Esophagus muscularis mucosa (tissue), 4 donors: ENCODE results near the gene ERC2. TPM values are rescaled to one million over a fixed set of nuclear protein-coding genes. Genes with fewer than 3 reads are reported as not detected.

Experiments used
- DNase-seq: peaks from one replicate; pipeline ENCODE4 v3.0.0-alpha.2; 2017; ENCODE audit errors: extremely low spot score
- H3K27ac ChIP-seq, 4 donors: fragments of 200-600 bp; sonication (generic); replicated peaks in 1 of 4; 1 replicate in 3 of 4; 2 replicates in 1 of 4; pipeline ENCODE4 v1.5.1; 2016 to 2019; ENCODE audit warnings: mild to moderate bottlenecking in 1 of 4
- H3K27me3 ChIP-seq, 4 donors: fragments of 200-600 bp; sonication (generic); one replicate each; pipeline versions ENCODE4 v1.5.1 to v1.6.0; 2016 to 2019
- H3K36me3 ChIP-seq, 4 donors: fragments of 200-600 bp; sonication (generic); one replicate each; pipeline ENCODE4 v1.5.1; 2016 to 2019
- H3K4me1 ChIP-seq, 4 donors: fragments of 200-600 bp; sonication (generic); one replicate each; pipeline ENCODE4 v1.5.1; 2016 to 2019
- H3K4me3 ChIP-seq, 4 donors: fragments of 200-600 bp; sonication (generic); 1 replicate in 2 of 4; 2 replicates in 2 of 4; pipeline ENCODE4 v1.5.1; 2016 to 2019; ENCODE audit warnings: mild to moderate bottlenecking in 4 of 4, moderate library complexity in 1 of 4
- H3K9me3 ChIP-seq, 4 donors: fragments of 200-600 bp; sonication (generic); 1 replicate in 3 of 4; 2 replicates in 1 of 4; pipeline ENCODE4 v1.5.1; 2016 to 2019
- EP300 ChIP-seq: sonication (generic); formaldehyde crosslinking; IDR thresholded peaks from one replicate; pipeline ENCODE4 v1.6.1; 2017; ENCODE audit warnings: antibody characterized with exemption
- POLR2A ChIP-seq: fragments of 450-650 bp; IDR thresholded peaks from one replicate; pipeline ENCODE4 v1.6.1; 2017; ENCODE audit warnings: antibody characterized with exemption, moderate library complexity, mild to moderate bottlenecking, low read depth
- POLR2AphosphoS5 ChIP-seq, 2 donors: sonication (generic); formaldehyde crosslinking; IDR thresholded peaks; one replicate each; pipeline ENCODE4 v1.6.1; 2017; ENCODE audit warnings: antibody characterized with exemption in 2 of 2
- WGBS: methylation state at CpG from one replicate; pipeline ENCODE4 v1.1.5; 2018; 5-methylcytosine and 5-hydroxymethylcytosine counted together
- intact Hi-C: fragments of 100-400 bp; cut with DNase I; formaldehyde crosslinking; loops from one replicate; pipeline ENCODE4 v1.15.1; 2023
- total RNA-seq, 4 donors: library from RNA; depleted of rRNA; stranded (reverse); fragments of >200 nt; gene quantifications; one replicate each; pipeline versions ENCODE4 v1.1.0 to v1.2.1, GENCODE V29; 2016
- TF ChIP-seq, protein P1 (sequence below), 3 experiments: fragments of 200-600 bp in 2 of 3; fragments of 450-650 bp in 1 of 3; sonication (generic) in 2 of 3; IDR thresholded peaks; one replicate each; pipeline ENCODE4 v1.5.1; 2017 to 2019; ENCODE audit warnings: antibody characterized with exemption in 3 of 3, mild to moderate bottlenecking in 2 of 3, moderate library complexity in 1 of 3

ERC2 gene
- total RNA-seq, 4 donors from 2014 or later, result 0.42 to 2.0 (median 1.5) TPM

DNA sequence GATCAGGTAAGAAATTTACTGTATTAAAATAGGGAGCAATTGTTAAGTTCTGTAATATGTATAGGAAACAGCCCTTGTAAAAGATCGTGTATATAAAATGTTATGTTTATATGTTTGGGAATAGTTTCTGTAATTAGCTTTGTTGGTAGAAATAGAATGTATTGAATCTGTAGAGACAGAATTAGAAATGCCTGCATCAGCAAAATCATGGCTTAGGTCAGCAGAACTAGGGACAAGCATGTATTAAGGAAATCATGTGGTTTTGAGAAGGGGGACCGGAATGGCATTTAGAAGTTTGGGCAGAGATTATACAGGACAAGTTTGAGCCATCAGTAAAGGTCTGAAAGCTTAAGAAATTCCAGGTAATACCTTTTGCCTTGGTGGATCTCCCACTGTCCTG, 177.9 kb downstream of the ERC2 start:
- no peak for DNase-seq
- no peaks in the 10 kb centered on the region for H3K36me3 ChIP-seq
- H3K9me3 ChIP-seq, result no peaks in the 10 kb centered on the region
- TF ChIP-seq POLR2AphosphoS5 (IDR thresholded peaks at IDR 0.05), result no peak
- TF ChIP-seq POLR2A, result no peak
- TF ChIP-seq, protein P1, sequence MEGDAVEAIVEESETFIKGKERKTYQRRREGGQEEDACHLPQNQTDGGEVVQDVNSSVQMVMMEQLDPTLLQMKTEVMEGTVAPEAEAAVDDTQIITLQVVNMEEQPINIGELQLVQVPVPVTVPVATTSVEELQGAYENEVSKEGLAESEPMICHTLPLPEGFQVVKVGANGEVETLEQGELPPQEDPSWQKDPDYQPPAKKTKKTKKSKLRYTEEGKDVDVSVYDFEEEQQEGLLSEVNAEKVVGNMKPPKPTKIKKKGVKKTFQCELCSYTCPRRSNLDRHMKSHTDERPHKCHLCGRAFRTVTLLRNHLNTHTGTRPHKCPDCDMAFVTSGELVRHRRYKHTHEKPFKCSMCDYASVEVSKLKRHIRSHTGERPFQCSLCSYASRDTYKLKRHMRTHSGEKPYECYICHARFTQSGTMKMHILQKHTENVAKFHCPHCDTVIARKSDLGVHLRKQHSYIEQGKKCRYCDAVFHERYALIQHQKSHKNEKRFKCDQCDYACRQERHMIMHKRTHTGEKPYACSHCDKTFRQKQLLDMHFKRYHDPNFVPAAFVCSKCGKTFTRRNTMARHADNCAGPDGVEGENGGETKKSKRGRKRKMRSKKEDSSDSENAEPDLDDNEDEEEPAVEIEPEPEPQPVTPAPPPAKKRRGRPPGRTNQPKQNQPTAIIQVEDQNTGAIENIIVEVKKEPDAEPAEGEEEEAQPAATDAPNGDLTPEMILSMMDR (IDR thresholded peaks at IDR 0.05), result no peak
- 88% methylated on average over 2 of the region's 2 CpGs for WGBS
- no peaks in the 10 kb centered on the region for H3K4me1 ChIP-seq
- H3K27ac ChIP-seq, result no peak overlapping the region
- intact Hi-C loops, result no loop called here
- H3K27me3 ChIP-seq, result no peaks in the 10 kb centered on the region
- no peak overlapping the region for H3K4me3 ChIP-seq

DNA sequence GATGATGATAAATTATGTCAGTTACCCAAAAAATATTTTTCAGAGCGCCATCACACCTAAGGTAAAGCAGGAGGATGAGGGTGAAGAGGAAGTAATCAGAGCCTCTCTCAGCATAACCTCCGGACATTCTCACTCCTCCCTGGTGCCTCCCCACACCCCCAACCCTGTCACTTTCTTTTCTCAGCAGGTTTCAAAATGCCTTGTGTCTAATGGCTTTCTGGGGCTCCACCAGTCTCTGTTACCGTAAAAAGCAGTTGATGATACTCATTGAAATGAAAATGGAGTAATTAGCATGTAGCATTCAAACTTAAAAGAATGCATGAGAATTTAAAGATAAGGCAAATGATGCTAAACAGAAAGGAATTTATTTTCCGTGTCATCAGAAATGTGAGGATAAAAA, 180.0 kb downstream of the ERC2 start:
- TF ChIP-seq POLR2A, result no peak
- H3K36me3 ChIP-seq, result no peaks in the 10 kb centered on the region
- no peak overlapping the region for H3K4me3 ChIP-seq
- intact Hi-C loops, result no loop called here
- no peaks in the 10 kb centered on the region for H3K9me3 ChIP-seq
- H3K4me1 ChIP-seq, result no peaks in the 10 kb centered on the region
- H3K27ac ChIP-seq, result no peak overlapping the region
- WGBS, result 91% methylated on average over 4 of the region's 4 CpGs
- no peak for DNase-seq
- no peaks in the 10 kb centered on the region for H3K27me3 ChIP-seq

DNA sequence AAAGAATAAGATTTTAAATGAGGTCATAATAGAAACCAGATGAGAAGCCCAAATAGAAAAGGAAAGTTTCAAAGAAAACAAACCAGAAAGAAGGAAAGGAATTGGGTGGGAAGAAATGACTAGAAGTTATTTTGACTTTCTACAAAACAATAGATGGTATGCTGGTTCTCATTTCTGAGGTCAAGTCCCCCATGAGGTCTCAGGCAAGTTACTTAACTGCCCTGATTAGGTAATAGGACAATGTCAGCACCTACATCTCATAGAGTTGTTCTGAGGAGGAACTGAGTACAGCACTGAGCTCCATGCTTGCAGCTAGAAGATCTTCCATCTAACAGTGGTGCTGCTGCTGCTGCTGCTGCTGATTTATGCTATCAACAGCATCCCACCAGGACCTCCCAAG, 185.9 kb downstream of the ERC2 start:
- intact Hi-C loops, result no loop called here
- H3K27me3 ChIP-seq, result no peaks in the 10 kb centered on the region
- H3K9me3 ChIP-seq, result peaks cover 0 to 5% (median 0%) of the 10 kb centered on the region in 4 donors
- H3K27ac ChIP-seq, result no peak overlapping the region
- DNase-seq, result no peak
- no peaks in the 10 kb centered on the region for H3K36me3 ChIP-seq
- no peak for TF ChIP-seq POLR2A
- TF ChIP-seq EP300, result no peak
- TF ChIP-seq, protein P1 (IDR thresholded peaks at IDR 0.05), result no peak
- no peak for TF ChIP-seq POLR2AphosphoS5 (IDR thresholded peaks at IDR 0.05)
- H3K4me3 ChIP-seq, result no peak overlapping the region
- no peaks in the 10 kb centered on the region for H3K4me1 ChIP-seq

GRCh38 chr3:56277236-56277635, 191.0 kb downstream of the ERC2 start:
- TF ChIP-seq POLR2A, result no peak
- TF ChIP-seq EP300, result no peak
- no peak for TF ChIP-seq POLR2AphosphoS5 (IDR thresholded peaks at IDR 0.05)
- TF ChIP-seq, protein P1 (IDR thresholded peaks at IDR 0.05), result no peak
- Histone ChIP-seq H3K36me3 (no peaks in the 10 kb centered on the region), H3K9me3 (peaks cover 0 to 5% (median 0%) of the 10 kb centered on the region in 4 donors), H3K4me1 (no peaks in the 10 kb centered on the region), H3K27ac (no peak overlapping the region), H3K27me3 (no peaks in the 10 kb centered on the region), H3K4me3 (no peak overlapping the region)
- DNase-seq, result no peak
- intact Hi-C loops, result no loop called here
- WGBS, result 91% methylated on average over 1 of the region's 1 CpG

- TF ChIP-seq POLR2A (no peak), POLR2AphosphoS5 (IDR thresholded peaks at IDR 0.05) (no peak), EP300 (no peak)
- TF ChIP-seq, protein P1 (IDR thresholded peaks at IDR 0.05), result no peak
- Histone ChIP-seq H3K27ac (no peak overlapping the region), H3K4me3 (no peak overlapping the region), H3K9me3 (peaks cover 0 to 5% (median 0%) of the 10 kb centered on the region in 4 donors), H3K4me1 (no peaks in the 10 kb centered on the region), H3K36me3 (no peaks in the 10 kb centered on the region), H3K27me3 (no peaks in the 10 kb centered on the region)
- no peak for DNase-seq
- intact Hi-C loops, result no loop called here
- 59% methylated on average over 2 of the region's 2 CpGs for WGBS
These were observed 193.1 kb downstream of the ERC2 start for GRCh38 chr3:56275120-56275519.
